IMR-90 (cell line): Measurements from ENCODE around the gene TMEM163.

Experiments used
- BHLHE40 ChIP-seq: fragments of 150-350 bp; IDR thresholded peaks from 2 replicates; pipeline ENCODE4 v1.6.1; 2016; ENCODE audit warnings: mild to moderate bottlenecking, low read depth, low read length
- CEBPB ChIP-seq: IDR thresholded peaks from 2 replicates; pipeline ENCODE4 v1.6.1; 2012; ENCODE audit warnings: low read depth, low read length, improper control_type of control experiment
- ELK1 ChIP-seq: fragments of 150-350 bp; IDR thresholded peaks from 2 replicates; pipeline ENCODE4 v1.6.1; 2016; ENCODE audit warnings: low read depth, mild to moderate bottlenecking, low read length, moderate library complexity, borderline replicate concordance
- FOS ChIP-seq: fragments of 150-350 bp; IDR thresholded peaks from 2 replicates; pipeline ENCODE4 v1.6.1; 2016; ENCODE audit warnings: low read depth, low read length
- MAFK ChIP-seq: IDR thresholded peaks from 2 replicates; pipeline ENCODE4 v1.6.1; 2012; ENCODE audit warnings: low read depth, low read length, improper control_type of control experiment
- NFE2L2 ChIP-seq: fragments of 150-350 bp; IDR thresholded peaks from 2 replicates; pipeline ENCODE4 v1.6.1; 2016; ENCODE audit warnings: low read depth, mild to moderate bottlenecking, low read length
- POLR2A ChIP-seq: IDR thresholded peaks from 2 replicates; pipeline ENCODE4 v1.6.1; 2012; ENCODE audit warnings: mild to moderate bottlenecking, low read depth, low read length
- RAD21 ChIP-seq: IDR thresholded peaks from 2 replicates; pipeline ENCODE4 v1.6.1; 2012; ENCODE audit warnings: low read length, improper control_type of control experiment
- RCOR1 ChIP-seq: IDR thresholded peaks from 2 replicates; pipeline ENCODE4 v1.6.1; 2012; ENCODE audit warnings: mild to moderate bottlenecking, low read length, improper control_type of control experiment; ENCODE audit not compliant: insufficient replicate concordance
- RFX5 ChIP-seq: IDR thresholded peaks from 2 replicates; pipeline ENCODE4 v1.8.0; 2012; ENCODE audit warnings: low read depth, mild to moderate bottlenecking, low read length, moderate library complexity
- SMC3 ChIP-seq: fragments of 150-350 bp; IDR thresholded peaks from 2 replicates; pipeline ENCODE4 v1.6.1; 2016; ENCODE audit warnings: low read depth, mild to moderate bottlenecking, antibody characterized with exemption, low read length, moderate library complexity
- TF ChIP-seq, protein P1 (sequence below): conservative IDR thresholded peaks from 2 replicates; pipeline ENCODE4 v1.5.1; 2012; ENCODE audit warnings: mild to moderate bottlenecking, low read depth, low read length, improper control_type of control experiment
- TF ChIP-seq, protein P2 (sequence below): fragments of 150-350 bp; IDR thresholded peaks from 2 replicates; pipeline ENCODE4 v1.6.1; 2017; ENCODE audit warnings: mild to moderate bottlenecking, antibody characterized with exemption, low read length, low read depth

- TF ChIP-seq POLR2A (no peak), MAFK (no peak), CEBPB (no peak), RFX5 (no peak), SMC3 (no peak), ELK1 (no peak), RCOR1 (no peak), RAD21 (no peak), NFE2L2 (no peak), FOS (no peak), BHLHE40 (no peak)
- TF ChIP-seq, protein P1, sequence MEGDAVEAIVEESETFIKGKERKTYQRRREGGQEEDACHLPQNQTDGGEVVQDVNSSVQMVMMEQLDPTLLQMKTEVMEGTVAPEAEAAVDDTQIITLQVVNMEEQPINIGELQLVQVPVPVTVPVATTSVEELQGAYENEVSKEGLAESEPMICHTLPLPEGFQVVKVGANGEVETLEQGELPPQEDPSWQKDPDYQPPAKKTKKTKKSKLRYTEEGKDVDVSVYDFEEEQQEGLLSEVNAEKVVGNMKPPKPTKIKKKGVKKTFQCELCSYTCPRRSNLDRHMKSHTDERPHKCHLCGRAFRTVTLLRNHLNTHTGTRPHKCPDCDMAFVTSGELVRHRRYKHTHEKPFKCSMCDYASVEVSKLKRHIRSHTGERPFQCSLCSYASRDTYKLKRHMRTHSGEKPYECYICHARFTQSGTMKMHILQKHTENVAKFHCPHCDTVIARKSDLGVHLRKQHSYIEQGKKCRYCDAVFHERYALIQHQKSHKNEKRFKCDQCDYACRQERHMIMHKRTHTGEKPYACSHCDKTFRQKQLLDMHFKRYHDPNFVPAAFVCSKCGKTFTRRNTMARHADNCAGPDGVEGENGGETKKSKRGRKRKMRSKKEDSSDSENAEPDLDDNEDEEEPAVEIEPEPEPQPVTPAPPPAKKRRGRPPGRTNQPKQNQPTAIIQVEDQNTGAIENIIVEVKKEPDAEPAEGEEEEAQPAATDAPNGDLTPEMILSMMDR: no peak
- TF ChIP-seq, protein P2, sequence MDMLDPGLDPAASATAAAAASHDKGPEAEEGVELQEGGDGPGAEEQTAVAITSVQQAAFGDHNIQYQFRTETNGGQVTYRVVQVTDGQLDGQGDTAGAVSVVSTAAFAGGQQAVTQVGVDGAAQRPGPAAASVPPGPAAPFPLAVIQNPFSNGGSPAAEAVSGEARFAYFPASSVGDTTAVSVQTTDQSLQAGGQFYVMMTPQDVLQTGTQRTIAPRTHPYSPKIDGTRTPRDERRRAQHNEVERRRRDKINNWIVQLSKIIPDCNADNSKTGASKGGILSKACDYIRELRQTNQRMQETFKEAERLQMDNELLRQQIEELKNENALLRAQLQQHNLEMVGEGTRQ: no peak
Measured at GRCh38 chr2:134667541-134667940, 51.3 kb downstream of the TMEM163 start.
